Lower leg skin (tissue), 4 donors: ENCODE results near the gene CD36. TPM values are rescaled to one million over a fixed set of nuclear protein-coding genes. Genes with fewer than 3 reads are reported as not detected.

ENCODE experiments used
- DNase-seq, 2 donors: peaks; one replicate each; pipeline ENCODE4 v3.0.0-alpha.2; 2019; ENCODE audit warnings: low spot score in 2 of 2
- H3K4me3 ChIP-seq: fragments of 200-600 bp; sonication (generic); 2 replicates; pipeline ENCODE4 v1.5.1; 2017; ENCODE audit warnings: mild to moderate bottlenecking, low read depth; ENCODE audit not compliant: poor library complexity, severe bottlenecking
- CTCF ChIP-seq, 3 donors: fragments of 450-650 bp; IDR thresholded peaks; one replicate each; pipeline ENCODE4 v1.5.1; 2016; ENCODE audit warnings: antibody characterized with exemption in 3 of 3, mild to moderate bottlenecking in 3 of 3, moderate library complexity in 2 of 3
- POLR2A ChIP-seq, 2 donors: fragments of 450-650 bp; IDR thresholded peaks; one replicate each; pipeline ENCODE4 v1.6.1; 2016 to 2017; ENCODE audit warnings: antibody characterized with exemption in 2 of 2, mild to moderate bottlenecking in 1 of 2, moderate library complexity in 1 of 2
- WGBS, 2 donors: methylation state at CpG; one replicate each; pipeline ENCODE4 v1.1.5; 2018; 5-methylcytosine and 5-hydroxymethylcytosine counted together
- intact Hi-C: fragments of 100-400 bp; cut with DNase I; formaldehyde crosslinking; loops from one replicate; pipeline ENCODE4 v1.15.0; 2023; ENCODE audit warnings: low total_unique reads
- total RNA-seq, 4 donors: library from RNA; depleted of rRNA; stranded (reverse); fragments of >200 nt; gene quantifications; one replicate each; pipeline ENCODE4 v1.1.0, GENCODE V29; 2016

Gene CD36
- total RNA-seq, 4 donors from 2014 or later: 31.3 to 140 (median 78.2) TPM

DNA sequence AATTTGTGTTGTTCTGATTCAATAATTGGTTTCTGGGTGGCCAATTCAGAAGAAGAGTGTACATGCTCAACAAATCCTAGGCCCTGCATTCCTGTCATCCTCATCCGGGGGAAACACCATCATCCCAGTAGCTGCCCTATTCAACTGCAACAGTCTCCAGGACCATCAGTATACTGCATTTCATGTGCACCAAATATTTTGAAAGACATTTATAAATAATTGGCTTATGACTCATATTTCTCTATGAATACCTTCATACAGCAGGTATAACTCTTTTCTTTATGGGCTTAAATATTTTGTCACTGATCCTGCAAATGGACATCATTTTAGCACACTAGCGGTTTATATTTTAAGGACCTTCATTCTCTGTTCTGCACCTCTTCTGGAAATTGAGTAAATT, 38.0 kb downstream of the CD36 start:
- DNase-seq: no peak
- H3K4me3 ChIP-seq: no peak overlapping the region
- WGBS, 2 donors: 91 to 97% methylated on average over 2 of the region's 2 CpGs
- intact Hi-C loops: no loop called here
- TF ChIP-seq POLR2A (IDR thresholded peaks at IDR 0.05): no peak
- no peak for TF ChIP-seq CTCF (IDR thresholded peaks at IDR 0.05)

GRCh38 chr7:80677629-80678028, 39.2 kb downstream of the CD36 start:
- TF ChIP-seq POLR2A (IDR thresholded peaks at IDR 0.05): no peak
- TF ChIP-seq CTCF (IDR thresholded peaks at IDR 0.05): no peak
- DNase-seq: no peak
- WGBS, 2 donors: 78 to 94% methylated on average over 1 of the region's 1 CpG
- H3K4me3 ChIP-seq: no peak overlapping the region
- intact Hi-C loops: no loop called here

- no peak overlapping the region for H3K4me3 ChIP-seq
- no peak for DNase-seq
- TF ChIP-seq CTCF (IDR thresholded peaks at IDR 0.05) (no peak), POLR2A (IDR thresholded peaks at IDR 0.05) (no peak)
- 89 to 91% methylated on average over 8 of the region's 8 CpGs for WGBS, 2 donors
- intact Hi-C loops: no loop called here
Observed at GRCh38 chr7:80678707-80679106, 40.3 kb downstream of the CD36 start.

GRCh38 chr7:80679921-80680907, 41.8 kb downstream of the CD36 start:
- 73 to 77% methylated on average over 10 of the region's 10 CpGs for WGBS, 2 donors
- H3K4me3 ChIP-seq: no peak overlapping the region
- intact Hi-C loops: no loop called here
- DNase-seq: no peak
- TF ChIP-seq CTCF (IDR thresholded peaks at IDR 0.05) (no peak), POLR2A (IDR thresholded peaks at IDR 0.05) (no peak)

GRCh38 chr7:80681272-80681885, 42.9 kb downstream of the CD36 start:
- no peak for DNase-seq
- intact Hi-C loops: no loop called here
- no peak overlapping the region for H3K4me3 ChIP-seq
- no peak for TF ChIP-seq CTCF (IDR thresholded peaks at IDR 0.05)
- TF ChIP-seq POLR2A (IDR thresholded peaks at IDR 0.05): no peak
